Epithelial cell of esophagus (primary cell): ENCODE measurements around the gene TIMM44.
"Not testable (repeated sequence)": the region's sequence is repeated elsewhere in the genome, so short reads cannot be mapped to it uniquely, and the experiment has no call there.

Experiments used
- DNase-seq: peaks from one replicate; pipeline ENCODE4 v3.0.0; 2010; ENCODE audit warnings: low read depth
- H3K4me3 ChIP-seq: 2 replicates; pipeline ENCODE4 v1.5.1; 2011; ENCODE audit warnings: mild to moderate bottlenecking, low read length, control low read depth
- CTCF ChIP-seq: IDR thresholded peaks from 2 replicates; pipeline ENCODE4 v1.5.1; 2011; ENCODE audit warnings: low read depth, mild to moderate bottlenecking, low read length, control low read depth, inconsistent platforms; ENCODE audit not compliant: insufficient read depth; ENCODE audit errors: missing control alignments

TIMM44 gene

GRCh38 chr19:7933828-7934725 is 9.4 kb downstream of the TIMM44 start:
- DNase-seq = no peak
- TF ChIP-seq CTCF = no peak

DNA sequence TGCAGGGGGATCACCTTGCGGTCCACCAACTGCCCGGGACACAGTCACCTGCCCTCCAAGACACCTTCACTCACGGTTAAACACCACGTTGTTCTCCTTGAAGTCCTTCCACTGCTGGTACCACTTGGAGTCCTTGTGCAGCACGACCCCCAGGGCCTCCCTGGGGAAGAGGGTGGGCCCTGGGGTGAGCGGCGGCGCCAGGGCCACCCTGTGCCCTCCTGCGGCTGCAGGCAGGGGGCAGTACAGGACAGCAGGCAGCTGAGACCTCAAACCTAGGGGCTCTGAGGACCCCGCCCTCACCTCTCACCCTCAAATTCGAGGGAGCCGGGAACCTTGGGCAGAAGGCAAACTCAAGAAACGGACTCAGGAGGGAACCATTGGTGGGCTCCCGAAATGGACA is 10.1 kb downstream of the TIMM44 start:
- no peak overlapping the region for H3K4me3 ChIP-seq
- no peak for DNase-seq
- peak; percentile 42 for TF ChIP-seq CTCF

More at GRCh38 chr19:7933828-7934725, 9.4 kb downstream of the TIMM44 start:
- H3K4me3 ChIP-seq = no peak overlapping the region

GRCh38 chr19:7932930-7933300 is 10.6 kb downstream of the TIMM44 start:
- no peak for DNase-seq
- no peak for TF ChIP-seq CTCF
- H3K4me3 ChIP-seq = no peak overlapping the region

DNA sequence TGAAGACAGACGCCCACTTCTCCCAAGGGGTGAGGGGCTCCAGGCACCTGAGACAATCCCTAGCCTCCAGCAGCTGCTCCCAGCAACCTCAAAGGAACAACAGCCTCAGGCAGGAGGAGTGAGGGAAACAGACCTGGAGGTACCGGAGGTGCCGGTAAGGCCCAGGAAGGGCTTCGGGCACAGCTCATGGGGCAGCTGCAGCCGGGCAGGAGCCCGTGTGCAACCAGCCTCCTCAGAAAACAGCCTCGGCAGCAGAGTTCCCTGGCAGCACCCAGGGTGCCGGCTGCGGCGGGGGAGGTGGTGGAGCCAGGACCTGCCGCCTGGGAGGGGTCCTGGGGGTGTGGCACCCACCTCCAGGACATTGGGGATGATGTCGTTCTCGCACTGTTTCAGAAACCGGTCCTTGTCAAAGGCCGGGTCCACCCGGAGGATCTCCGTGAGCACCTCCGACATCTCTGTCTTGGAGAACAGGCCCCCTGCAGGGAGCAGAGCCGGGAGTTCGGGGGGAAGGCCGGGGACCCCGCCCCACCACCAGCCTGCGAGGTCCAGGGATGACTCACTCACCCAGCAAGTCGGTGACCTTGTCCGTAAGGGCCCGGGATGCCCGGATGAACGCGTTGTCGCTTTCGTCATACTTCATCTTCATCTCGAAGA is 11.1 kb downstream of the TIMM44 start:
- DNase-seq = no peak
- TF ChIP-seq CTCF = no peak
- H3K4me3 ChIP-seq = no peak overlapping the region

- no peak overlapping the region for H3K4me3 ChIP-seq
- DNase-seq = no peak
- TF ChIP-seq CTCF = no peak
These were observed 12.0 kb downstream of the TIMM44 start for GRCh38 chr19:7931221-7932061.

- no peak for DNase-seq
- no peak for TF ChIP-seq CTCF
- no peak overlapping the region for H3K4me3 ChIP-seq
These were observed 12.7 kb downstream of the TIMM44 start for GRCh38 chr19:7930765-7931164.

GRCh38 chr19:7930030-7930429 is 13.4 kb downstream of the TIMM44 start:
- DNase-seq, H3K4me3 ChIP-seq: not testable (repeated sequence)
